HCT116 (cell line): ENCODE measurements around the gene ACSM4. TPM values are rescaled to one million over a fixed set of nuclear protein-coding genes. Genes with fewer than 3 reads are reported as not detected.

ENCODE experiments used
- ATAC-seq: fragments of 200-7000 bp; cut with Tn5 transposase; 2 replicates; pipeline ENCODE4 v1.9.1; 2020; ENCODE audit warnings: mild to moderate bottlenecking, moderate library complexity
- BruUV-seq: library from RNA; stranded (reverse); fragments of 400-500 nt; replicated peaks from 2 replicates; lab custom pipeline; 2021; lab: Mats Ljungman, UMichigan
- CTCF ChIA-PET: fragments of 300-600 bp; sonication (Branson Sonifier 250); formaldehyde crosslinking; loops from one replicate; lab custom pipeline; 2021; ENCODE audit warnings: antibody characterized with exemption; lab: Charles Lee
- POLR2A ChIA-PET: fragments of 300-600, 350-600 bp; sonication (Branson Sonifier 250); formaldehyde crosslinking; loops from one replicate; lab custom pipeline; 2021; ENCODE audit warnings: antibody characterized with exemption; lab: Charles Lee
- RAD21 ChIA-PET, 2 experiments: fragments of 300-600 bp; sonication (Branson Sonifier 250); formaldehyde crosslinking; loops; one replicate each; lab custom pipeline; 2023; ENCODE audit warnings: low total read pairs in 2 of 2; ENCODE audit not compliant: uncharacterized antibody in 2 of 2, unreplicated experiment in 2 of 2, low non-redundant PET in 1 of 2; lab: Charles Lee
- DNase-seq: peaks from one replicate; pipeline ENCODE4 v3.0.0-alpha.2; 2010; ENCODE audit warnings: low read depth, low spot score
- H2AFZ ChIP-seq: fragments of 200-600 bp; shearing (Covaris generic), sonication (generic); 2 replicates; pipeline ENCODE4 v1.6.1; 2017; ENCODE audit warnings: low read depth, mixed run types, mixed read lengths, antibody characterized with exemption, low read length; ENCODE audit not compliant: poor library complexity, severe bottlenecking
- H3K27ac ChIP-seq: 2 replicates; pipeline ENCODE4 v1.5.1; 2012; ENCODE audit warnings: low read depth, low read length
- H3K27me3 ChIP-seq: fragments of 200-600 bp; sonication (generic); 2 replicates; pipeline ENCODE4 v1.6.1; 2016; ENCODE audit warnings: mixed run types, low read length, mixed read lengths; ENCODE audit not compliant: insufficient read depth
- H3K36me3 ChIP-seq, 2 experiments: fragments of 200-500 bp in 1 of 2; fragments of 200-600 bp in 1 of 2; sonication (Bioruptor generic) in 1 of 2; sonication (generic) in 1 of 2; 2 replicates each; pipeline versions ENCODE4 v1.5.1 to v1.6.1; 2014 to 2016; ENCODE audit warnings: low read length in 2 of 2, inconsistent platforms in 1 of 2, mixed read lengths in 1 of 2, mixed run types in 1 of 2; ENCODE audit not compliant: insufficient read depth in 2 of 2, control insufficient read depth in 1 of 2
- H3K4me1 ChIP-seq, 2 experiments: fragments of 200-600 bp in 1 of 2; sonication (generic) in 1 of 2; 2 replicates each; pipeline versions ENCODE4 v1.5.1 to v1.6.1; 2012 to 2017; ENCODE audit warnings: low read length in 2 of 2, inconsistent platforms in 1 of 2, mild to moderate bottlenecking in 1 of 2, mixed read lengths in 1 of 2, mixed run types in 1 of 2, moderate library complexity in 1 of 2; ENCODE audit not compliant: insufficient read depth in 2 of 2, control insufficient read depth in 1 of 2
- H3K4me2 ChIP-seq: fragments of 200-600 bp; sonication (generic); 2 replicates; pipeline ENCODE4 v1.6.1; 2017; ENCODE audit warnings: mixed run types, low read length, mixed read lengths
- H3K4me3 ChIP-seq, 2 experiments: fragments of 200-600 bp in 1 of 2; sonication (generic) in 1 of 2; replicated peaks in 1 of 2; 2 replicates each; pipeline ENCODE4 v1.5.1; 2011 to 2016; ENCODE audit warnings: low read length in 2 of 2, control low read depth in 1 of 2, low read depth in 1 of 2, mild to moderate bottlenecking in 1 of 2, mixed read lengths in 1 of 2, mixed run types in 1 of 2
- H3K79me2 ChIP-seq: fragments of 200-600 bp; sonication (generic); 2 replicates; pipeline ENCODE4 v1.6.1; 2017; ENCODE audit warnings: mild to moderate bottlenecking, mixed run types, low read length, moderate library complexity, mixed read lengths; ENCODE audit not compliant: insufficient read depth
- H3K9ac ChIP-seq: fragments of 200-600 bp; sonication (generic); 2 replicates; pipeline ENCODE4 v1.6.1; 2016; ENCODE audit warnings: low read length, mixed read lengths
- H3K9me2 ChIP-seq: fragments of 200-600 bp; sonication (generic), shearing (Covaris generic); 2 replicates; pipeline ENCODE4 v1.6.1; 2017; ENCODE audit warnings: mixed run types, mild to moderate bottlenecking, moderate library complexity; ENCODE audit not compliant: insufficient read depth
- H3K9me3 ChIP-seq, 2 experiments: fragments of 200-500 bp in 1 of 2; fragments of 200-600 bp in 1 of 2; sonication (Bioruptor generic) in 1 of 2; sonication (generic) in 1 of 2; 2 replicates each; pipeline ENCODE4 v1.6.1; 2014 to 2017; ENCODE audit warnings: low read length in 2 of 2, mixed read lengths in 2 of 2, inconsistent platforms in 1 of 2, low read depth in 1 of 2, mild to moderate bottlenecking in 1 of 2, mixed run types in 1 of 2, moderate library complexity in 1 of 2; ENCODE audit not compliant: control insufficient read depth in 1 of 2, insufficient read depth in 1 of 2
- H4K20me1 ChIP-seq: fragments of 200-600 bp; sonication (generic), shearing (Covaris generic); 2 replicates; pipeline ENCODE4 v1.6.1; 2017; ENCODE audit warnings: mixed run types, mild to moderate bottlenecking, moderate library complexity; ENCODE audit not compliant: insufficient read depth
- ATF3 ChIP-seq: IDR thresholded peaks from 2 replicates; pipeline ENCODE4 v1.6.1; 2012
- CBX3 ChIP-seq: IDR thresholded peaks from 2 replicates; pipeline ENCODE4 v1.6.1; 2012; ENCODE audit warnings: low read depth
- CTCF ChIP-seq, 3 experiments: fragments of 200-600 bp in 1 of 3; sonication (generic) in 1 of 3; IDR thresholded peaks in 2 of 3; conservative IDR thresholded peaks in 1 of 3; 2 replicates each; pipeline ENCODE4 v1.5.1; 2012 to 2017; ENCODE audit warnings: low read depth in 2 of 3, low read length in 2 of 3, antibody characterized with exemption in 1 of 3, borderline replicate concordance in 1 of 3, control low read depth in 1 of 3, mild to moderate bottlenecking in 1 of 3, mixed read lengths in 1 of 3, mixed run types in 1 of 3, moderate library complexity in 1 of 3; ENCODE audit not compliant: insufficient read depth in 1 of 3
- EZH2 ChIP-seq: fragments of 200-600 bp; sonication (generic); IDR thresholded peaks from 2 replicates; pipeline ENCODE4 v1.6.1; 2017; ENCODE audit warnings: antibody characterized with exemption, mixed run types
- FOSL1 ChIP-seq: IDR thresholded peaks from 2 replicates; pipeline ENCODE4 v1.6.1; 2012; ENCODE audit warnings: low read depth
- JUND ChIP-seq: IDR thresholded peaks from 2 replicates; pipeline ENCODE4 v1.6.1; 2012
- MAX ChIP-seq: IDR thresholded peaks from 2 replicates; pipeline ENCODE4 v1.6.1; 2012
- RAD21 ChIP-seq: IDR thresholded peaks from 2 replicates; pipeline ENCODE4 v1.6.1; 2012; ENCODE audit warnings: low read depth, mild to moderate bottlenecking
- REST ChIP-seq: IDR thresholded peaks from 2 replicates; pipeline ENCODE4 v1.6.1; 2012; ENCODE audit warnings: low read depth
- SIN3A ChIP-seq: IDR thresholded peaks from 2 replicates; pipeline ENCODE4 v1.6.1; 2012; ENCODE audit warnings: low read depth
- SP1 ChIP-seq: IDR thresholded peaks from 2 replicates; pipeline ENCODE4 v1.6.1; 2012; ENCODE audit warnings: low read depth
- SRF ChIP-seq: IDR thresholded peaks from 2 replicates; pipeline ENCODE4 v1.6.1; 2012; ENCODE audit warnings: low read depth
- TCF7L2 ChIP-seq: IDR thresholded peaks from 2 replicates; pipeline ENCODE4 v1.7.0; 2011; ENCODE audit warnings: borderline replicate concordance, inconsistent platforms; ENCODE audit not compliant: insufficient read depth, insufficient read length; ENCODE audit errors: extremely low read depth
- YY1 ChIP-seq: IDR thresholded peaks from 2 replicates; pipeline ENCODE4 v1.6.1; 2011; ENCODE audit warnings: low read length, low read depth, moderate library complexity, mild to moderate bottlenecking; ENCODE audit not compliant: insufficient replicate concordance; ENCODE audit errors: extremely low read depth
- ZFX ChIP-seq: fragments of 450-650 bp; IDR thresholded peaks from 2 replicates; pipeline ENCODE4 v1.6.1; 2017
- ZNF274 ChIP-seq: fragments of 200-500 bp; sonication (Bioruptor generic); IDR thresholded peaks from 2 replicates; pipeline ENCODE4 v1.6.1; 2014; ENCODE audit warnings: mild to moderate bottlenecking, low read depth, low read length, inconsistent platforms
- intact Hi-C: fragments of 100-400 bp; cut with micrococcal nuclease; formaldehyde crosslinking; loops from 2 replicates; pipeline ENCODE4 v1.10.0; 2022
- total RNA-seq: library from RNA; stranded (reverse); gene quantifications from one replicate; pipeline ENCODE4 v1.2.1, GENCODE V29; 2021; ENCODE audit not compliant: unreplicated experiment

ACSM4 gene
- total RNA-seq, 1 experiment from 2014 or later = not detected

DNA sequence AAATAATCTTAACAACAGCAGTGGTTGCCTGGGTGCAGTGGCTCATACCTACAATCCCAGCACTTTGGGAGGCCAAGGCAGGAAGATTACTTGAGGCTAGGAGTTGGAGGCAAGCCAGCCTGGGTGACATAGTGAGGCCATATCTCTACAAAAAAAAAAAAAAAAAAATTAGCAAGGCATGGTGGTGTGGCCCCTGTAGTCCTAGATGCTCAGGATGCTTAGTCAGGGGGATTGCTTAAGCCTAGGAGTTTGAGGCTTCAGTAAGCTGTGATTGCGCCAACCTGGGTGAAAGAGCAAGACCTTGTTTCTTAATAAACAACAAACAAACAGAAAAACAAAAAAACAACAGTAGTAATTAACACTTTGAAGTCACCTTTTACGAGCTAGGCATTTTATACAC lies 642 bp upstream of the ACSM4 start:
- Histone ChIP-seq H3K9me2 (no peaks in the 10 kb centered on the region), H3K4me3 (no peak overlapping the region), H3K4me2 (no peak overlapping the region), H3K79me2 (no peaks in the 10 kb centered on the region), H3K27me3 (no peaks in the 10 kb centered on the region), H3K9ac (no peak overlapping the region), H3K9me3 (no peaks in the 10 kb centered on the region), H2AFZ (no peak overlapping the region), H3K27ac (no peak overlapping the region), H3K4me1 (no peaks in the 10 kb centered on the region), H4K20me1 (no peaks in the 10 kb centered on the region), H3K36me3 (no peaks in the 10 kb centered on the region)
- intact Hi-C loops = no loop called here
- no peak for DNase-seq
- ChIA-PET RAD21 (no interaction called here), CTCF (interaction anchor here (0.6 kb wide), 1 partner anchor 1856 kb away, joined by 3 read pairs; no protein-coding TSS in a partner anchor), POLR2A (no interaction called here)
- no peak for TF ChIP-seq FOSL1
- ATAC-seq = no peak
- no TSS peak for BruUV-seq

- Histone ChIP-seq H3K79me2 (no peaks in the 10 kb centered on the region), H3K4me1 (no peaks in the 10 kb centered on the region), H4K20me1 (no peaks in the 10 kb centered on the region), H3K9me3 (no peaks in the 10 kb centered on the region), H3K4me3 (no peak overlapping the region), H3K4me2 (no peak overlapping the region), H3K36me3 (no peaks in the 10 kb centered on the region), H2AFZ (no peak overlapping the region), H3K27me3 (no peaks in the 10 kb centered on the region), H3K27ac (no peak overlapping the region), H3K9ac (no peak overlapping the region), H3K9me2 (no peaks in the 10 kb centered on the region)
- TF ChIP-seq CTCF (IDR thresholded peaks at IDR 0.05 in 2 of 3, conservative IDR thresholded peaks at IDR 0.05 in 1 of 3; ENCODE audit: borderline replicate concordance in 1 of 3, insufficient read depth in 1 of 3, low read depth in 2 of 3, low read length in 2 of 3) = no peak
- no peak for TF ChIP-seq RAD21
- TF ChIP-seq EZH2 = no peak
- TF ChIP-seq ATF3 = no peak
- TF ChIP-seq FOSL1 = no peak
- no peak for TF ChIP-seq SIN3A
- TF ChIP-seq JUND = no peak
- no peak for TF ChIP-seq SP1
- TF ChIP-seq SRF = no peak
- no peak for TF ChIP-seq ZFX
- TF ChIP-seq CBX3 = no peak
- no peak for TF ChIP-seq TCF7L2
- TF ChIP-seq REST = no peak
- TF ChIP-seq ZNF274 = no peak
- no peak for TF ChIP-seq MAX
- TF ChIP-seq YY1 = no peak
- intact Hi-C loops = no loop called here
- ChIA-PET POLR2A (no interaction called here), CTCF (no interaction called here), RAD21 (no interaction called here)
- BruUV-seq = no TSS peak
- ATAC-seq (no peak), DNase-seq (no peak)
These were observed 584 bp downstream of the ACSM4 start for GRCh38 chr12:7304456-7304855.
